ENCODE results near the gene ADD1.

ADD1 gene

GRCh38 chr4:2805712-2806389, 37.8 kb upstream of the ADD1 start:
- no peak for DNase-seq (ENCODE audit: low read depth, low spot score)

GRCh38 chr4:2806390-2807355, 37.0 kb upstream of the ADD1 start:
- DNase-seq (ENCODE audit: low read depth, low spot score), result no peak

GRCh38 chr4:2807571-2807970, 36.1 kb upstream of the ADD1 start:
- DNase-seq (ENCODE audit: low read depth, low spot score), result no peak

GRCh38 chr4:2808001-2808400, 35.6 kb upstream of the ADD1 start:
- no peak for DNase-seq (ENCODE audit: low read depth, low spot score)

- DNase-seq (ENCODE audit: low read depth, low spot score), result no peak
These were observed 33.9 kb upstream of the ADD1 start for GRCh38 chr4:2809610-2810180.

- no peak for DNase-seq (ENCODE audit: low read depth, low spot score)
These were observed 33.3 kb upstream of the ADD1 start for GRCh38 chr4:2810388-2810787.

- no peak for DNase-seq (ENCODE audit: low read depth, low spot score)
These were observed 31.6 kb upstream of the ADD1 start for GRCh38 chr4:2811830-2812611.

GRCh38 chr4:2812612-2813354, 30.9 kb upstream of the ADD1 start:
- DNase-seq (ENCODE audit: low read depth, low spot score), result no peak

- no peak for DNase-seq (ENCODE audit: low read depth, low spot score)
These were observed 29.9 kb upstream of the ADD1 start for GRCh38 chr4:2813446-2814405.

GRCh38 chr4:2814627-2815270, 28.9 kb upstream of the ADD1 start:
- DNase-seq (ENCODE audit: low read depth, low spot score), result no peak

GRCh38 chr4:2816401-2816954, 27.2 kb upstream of the ADD1 start:
- DNase-seq (ENCODE audit: low read depth, low spot score), result no peak

GRCh38 chr4:2817137-2817536, 26.5 kb upstream of the ADD1 start:
- no peak for DNase-seq (ENCODE audit: low read depth, low spot score)

GRCh38 chr4:2817701-2818350, 25.8 kb upstream of the ADD1 start:
- no peak for DNase-seq (ENCODE audit: low read depth, low spot score)

GRCh38 chr4:2818351-2818939, 25.2 kb upstream of the ADD1 start:
- DNase-seq (ENCODE audit: low read depth, low spot score), result no peak

GRCh38 chr4:2819244-2820215, 24.1 kb upstream of the ADD1 start:
- DNase-seq (ENCODE audit: low read depth, low spot score), result no peak

GRCh38 chr4:2820216-2820982, 23.2 kb upstream of the ADD1 start:
- DNase-seq (ENCODE audit: low read depth, low spot score), result no peak
